Body of pancreas (tissue), 4 donors: ENCODE results near the gene OR10A5.

Source experiments
- POLR2A ChIP-seq, 3 donors: fragments of 450-650 bp; IDR thresholded peaks; one replicate each; pipeline ENCODE4 v1.6.1; 2016; ENCODE audit warnings: antibody characterized with exemption in 3 of 3, mild to moderate bottlenecking in 2 of 3
- TF ChIP-seq, protein P1 (sequence below), 7 experiments: fragments of 450-650 bp in 4 of 7; fragments of 200-600 bp in 3 of 7; sonication (generic) in 3 of 7; IDR thresholded peaks; one replicate each; pipeline ENCODE4 v1.5.1; 2016 to 2019; ENCODE audit warnings: antibody characterized with exemption in 7 of 7

DNA sequence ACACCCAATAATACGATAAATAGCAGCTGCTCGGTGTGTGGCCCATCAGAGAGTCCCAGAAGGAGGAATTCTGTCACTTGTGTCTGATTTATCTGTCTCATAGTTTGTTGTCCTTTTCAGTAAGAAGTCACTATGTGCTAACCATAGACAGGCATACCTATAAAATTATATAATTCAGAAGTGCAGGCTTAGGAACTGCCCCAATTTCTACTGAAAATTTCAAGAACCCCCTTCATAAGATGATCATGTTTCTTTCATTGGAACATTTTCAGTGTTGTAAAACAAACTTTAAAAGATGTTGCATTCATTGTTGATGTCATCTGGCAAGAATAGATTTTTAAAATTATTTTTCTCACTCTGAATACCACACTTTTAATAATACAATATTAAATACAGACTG lies 46.9 kb downstream of the OR10A5 start, which contains the start of gene OR2D2:
- TF ChIP-seq POLR2A (IDR thresholded peaks at IDR 0.05) = no peak
- TF ChIP-seq, protein P1, sequence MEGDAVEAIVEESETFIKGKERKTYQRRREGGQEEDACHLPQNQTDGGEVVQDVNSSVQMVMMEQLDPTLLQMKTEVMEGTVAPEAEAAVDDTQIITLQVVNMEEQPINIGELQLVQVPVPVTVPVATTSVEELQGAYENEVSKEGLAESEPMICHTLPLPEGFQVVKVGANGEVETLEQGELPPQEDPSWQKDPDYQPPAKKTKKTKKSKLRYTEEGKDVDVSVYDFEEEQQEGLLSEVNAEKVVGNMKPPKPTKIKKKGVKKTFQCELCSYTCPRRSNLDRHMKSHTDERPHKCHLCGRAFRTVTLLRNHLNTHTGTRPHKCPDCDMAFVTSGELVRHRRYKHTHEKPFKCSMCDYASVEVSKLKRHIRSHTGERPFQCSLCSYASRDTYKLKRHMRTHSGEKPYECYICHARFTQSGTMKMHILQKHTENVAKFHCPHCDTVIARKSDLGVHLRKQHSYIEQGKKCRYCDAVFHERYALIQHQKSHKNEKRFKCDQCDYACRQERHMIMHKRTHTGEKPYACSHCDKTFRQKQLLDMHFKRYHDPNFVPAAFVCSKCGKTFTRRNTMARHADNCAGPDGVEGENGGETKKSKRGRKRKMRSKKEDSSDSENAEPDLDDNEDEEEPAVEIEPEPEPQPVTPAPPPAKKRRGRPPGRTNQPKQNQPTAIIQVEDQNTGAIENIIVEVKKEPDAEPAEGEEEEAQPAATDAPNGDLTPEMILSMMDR (IDR thresholded peaks at IDR 0.05) = no peak
